Iris pigment epithelial cell (primary cell): ENCODE results near the gene BAD.

Experiments
- DNase-seq: peaks from one replicate; pipeline ENCODE4 v3.0.0-alpha.2; 2011; ENCODE audit warnings: low read depth

BAD gene

GRCh38 chr11:64275841-64276240, 8.6 kb downstream of the BAD start:
- no peak for DNase-seq

- DNase-seq: no peak
These were observed 9.2 kb downstream of the BAD start for GRCh38 chr11:64275031-64275800.

- DNase-seq: peak; percentile 100
These were observed 14.8 kb downstream of the BAD start for GRCh38 chr11:64269540-64270220.

GRCh38 chr11:64268893-64269539, 15.4 kb downstream of the BAD start:
- peak; percentile 58 for DNase-seq

GRCh38 chr11:64268025-64268892, 16.2 kb downstream of the BAD start:
- DNase-seq: peak; percentile 43

- DNase-seq: no peak
These were observed 17.1 kb downstream of the BAD start for GRCh38 chr11:64267207-64267945.

GRCh38 chr11:64266339-64266738, 18.1 kb downstream of the BAD start:
- peak; percentile 62 for DNase-seq

GRCh38 chr11:64265176-64266160, 19.0 kb downstream of the BAD start:
- no peak for DNase-seq

- DNase-seq: no peak
These were observed 20.1 kb downstream of the BAD start for GRCh38 chr11:64264371-64264852.

- no peak for DNase-seq
These were observed 20.5 kb downstream of the BAD start for GRCh38 chr11:64263947-64264317.

- peak; percentile 86 for DNase-seq
These were observed 21.2 kb downstream of the BAD start for GRCh38 chr11:64263021-64263946.

- DNase-seq: no peak
These were observed 22.0 kb downstream of the BAD start for GRCh38 chr11:64262271-64263002.

- DNase-seq: no peak
These were observed 22.8 kb downstream of the BAD start for GRCh38 chr11:64261556-64262080.

- DNase-seq: no peak
These were observed 24.2 kb downstream of the BAD start for GRCh38 chr11:64260147-64260708.

- DNase-seq: no peak
These were observed 24.9 kb downstream of the BAD start for GRCh38 chr11:64259533-64260067.

- DNase-seq: no peak
These were observed 25.4 kb downstream of the BAD start for GRCh38 chr11:64258946-64259532.

GRCh38 chr11:64258356-64258755, 26.1 kb downstream of the BAD start:
- DNase-seq: no peak
